Vagina (tissue), 2 donors: ENCODE measurements around the gene STAT5A. TPM values are rescaled to one million over a fixed set of nuclear protein-coding genes. Genes with fewer than 3 reads are reported as not detected.

Experiments used
- DNase-seq, 2 donors: peaks; one replicate each; pipeline ENCODE4 v3.0.0-alpha.2; 2017; ENCODE audit errors: extremely low spot score in 2 of 2
- H3K27ac ChIP-seq: fragments of 200-600 bp; sonication (generic); one replicate; pipeline ENCODE4 v1.5.1; 2019
- H3K27me3 ChIP-seq: fragments of 200-600 bp; sonication (generic); one replicate; pipeline ENCODE4 v1.5.1; 2019
- H3K36me3 ChIP-seq, 2 donors: fragments of 200-600 bp; sonication (generic); one replicate each; pipeline ENCODE4 v1.5.1; 2017 to 2019
- H3K4me1 ChIP-seq: fragments of 200-600 bp; sonication (generic); one replicate; pipeline ENCODE4 v1.5.1; 2019
- H3K4me3 ChIP-seq, 2 donors: fragments of 200-600 bp; sonication (generic); 1 replicate in 1 of 2; 2 replicates in 1 of 2; pipeline ENCODE4 v1.5.1; 2016 to 2019
- H3K9me3 ChIP-seq: fragments of 200-600 bp; sonication (generic); one replicate; pipeline ENCODE4 v1.5.1; 2019
- CTCF ChIP-seq, 3 experiments: fragments of 450-650 bp in 2 of 3; fragments of 200-600 bp in 1 of 3; sonication (generic) in 1 of 3; IDR thresholded peaks; one replicate each; pipeline ENCODE4 v1.5.1; 2017 to 2019; ENCODE audit warnings: antibody characterized with exemption in 3 of 3, mild to moderate bottlenecking in 2 of 3, moderate library complexity in 2 of 3
- POLR2A ChIP-seq, 2 donors: fragments of 450-650 bp; IDR thresholded peaks; one replicate each; pipeline ENCODE4 v1.6.1; 2017; ENCODE audit warnings: antibody characterized with exemption in 2 of 2, mild to moderate bottlenecking in 2 of 2, moderate library complexity in 2 of 2
- POLR2AphosphoS5 ChIP-seq, 2 donors: sonication (generic); formaldehyde crosslinking; IDR thresholded peaks; one replicate each; pipeline ENCODE4 v1.9.0; 2017; ENCODE audit warnings: antibody characterized with exemption in 2 of 2, mild to moderate bottlenecking in 2 of 2, low read depth in 1 of 2; ENCODE audit not compliant: insufficient read depth in 1 of 2
- intact Hi-C: fragments of 100-400 bp; cut with DNase I; formaldehyde crosslinking; loops from one replicate; pipeline ENCODE4 v1.15.1; 2023
- total RNA-seq: library from RNA; depleted of rRNA; stranded (reverse); fragments of >200 nt; gene quantifications from one replicate; pipeline ENCODE4 v1.2.3, GENCODE V29; 2016

STAT5A gene
- total RNA-seq, 1 donor from 2014 or later: 38.3 TPM

- Histone ChIP-seq H3K4me3 (no peak overlapping the region), H3K9me3 (no peaks in the 10 kb centered on the region), H3K36me3 (peaks cover 5 to 54% of the 10 kb centered on the region in 2 donors), H3K27me3 (no peaks in the 10 kb centered on the region), H3K4me1 (peaks cover 43% of the 10 kb centered on the region), H3K27ac (peak overlapping the region; percentile 5)
- no peak for DNase-seq
- intact Hi-C loops: loop anchor here (5.0 kb wide), 1 partner anchor 42 kb away; the partner anchor contains the start of gene STAT3
- TF ChIP-seq POLR2A (IDR thresholded peaks at IDR 0.05): no peak
- no peak for TF ChIP-seq POLR2AphosphoS5 (IDR thresholded peaks at IDR 0.05; ENCODE audit: insufficient read depth in 1 of 2, low read depth in 1 of 2)
- no peak for TF ChIP-seq CTCF (IDR thresholded peaks at IDR 0.05)
Observed at GRCh38 chr17:42345396-42346073, 57.2 kb downstream of the STAT5A start.

DNA sequence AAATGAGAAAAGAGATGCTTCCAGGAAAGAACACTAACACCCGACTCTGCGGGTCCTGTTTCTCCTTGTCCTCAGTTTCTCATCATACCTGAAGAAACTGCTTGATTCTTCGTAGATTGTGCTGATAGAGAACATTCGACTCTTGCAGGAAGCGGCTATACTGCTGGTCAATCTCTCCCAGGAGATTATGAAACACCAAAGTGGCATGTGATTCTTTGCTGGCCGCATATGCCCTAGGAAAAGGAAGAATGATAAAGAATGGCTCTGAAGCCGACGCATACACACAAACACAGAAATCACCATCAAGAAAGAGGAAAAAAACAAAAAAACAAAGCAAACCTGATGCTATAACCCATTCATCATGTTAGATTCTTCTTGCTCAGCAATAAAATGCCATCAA lies 58.2 kb downstream of the STAT5A start:
- no peak for DNase-seq
- Histone ChIP-seq H3K9me3 (no peaks in the 10 kb centered on the region), H3K4me1 (peaks cover 46% of the 10 kb centered on the region), H3K27ac (peak overlapping the region; percentile 31), H3K27me3 (no peaks in the 10 kb centered on the region), H3K4me3 (no peak overlapping the region), H3K36me3 (peaks cover 5 to 46% of the 10 kb centered on the region in 2 donors)
- TF ChIP-seq CTCF (IDR thresholded peaks at IDR 0.05) (no peak), POLR2A (IDR thresholded peaks at IDR 0.05) (no peak), POLR2AphosphoS5 (IDR thresholded peaks at IDR 0.05; ENCODE audit: insufficient read depth in 1 of 2, low read depth in 1 of 2) (no peak)
- intact Hi-C loops: loop anchor here (5.0 kb wide), 1 partner anchor 41 kb away; the partner anchor contains the start of gene STAT3

DNA sequence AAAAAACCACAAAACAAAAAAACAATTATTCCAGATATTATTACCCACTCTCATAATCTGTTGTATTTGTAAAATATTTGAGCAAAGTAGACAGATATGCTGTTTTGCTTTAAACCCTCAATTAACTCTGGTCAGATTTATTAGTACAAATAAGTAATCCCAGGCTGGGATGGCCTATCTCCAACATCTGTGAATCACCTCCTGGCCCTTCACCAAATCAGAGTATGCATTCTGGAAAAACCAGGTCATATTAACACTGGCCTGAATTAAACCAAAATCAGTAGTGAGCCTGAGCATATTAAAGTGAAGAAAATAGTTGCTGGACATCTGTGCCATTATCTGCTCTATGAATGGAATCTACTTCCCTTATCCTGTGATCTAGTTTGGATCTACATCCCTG lies 58.9 kb downstream of the STAT5A start:
- TF ChIP-seq POLR2A (IDR thresholded peaks at IDR 0.05): no peak
- TF ChIP-seq POLR2AphosphoS5 (IDR thresholded peaks at IDR 0.05; ENCODE audit: insufficient read depth in 1 of 2, low read depth in 1 of 2): peak in 1 of 2 donors; percentile 57
- no peak for TF ChIP-seq CTCF (IDR thresholded peaks at IDR 0.05)
- DNase-seq: no peak
- Histone ChIP-seq H3K36me3 (peaks cover 5 to 40% of the 10 kb centered on the region in 2 donors), H3K27me3 (no peaks in the 10 kb centered on the region), H3K27ac (peak overlapping the region; percentile 31), H3K4me1 (peaks cover 46% of the 10 kb centered on the region), H3K4me3 (no peak overlapping the region), H3K9me3 (no peaks in the 10 kb centered on the region)
- intact Hi-C loops: loop anchor here (5.0 kb wide), 1 partner anchor 40 kb away; the partner anchor contains the start of gene STAT3

DNA sequence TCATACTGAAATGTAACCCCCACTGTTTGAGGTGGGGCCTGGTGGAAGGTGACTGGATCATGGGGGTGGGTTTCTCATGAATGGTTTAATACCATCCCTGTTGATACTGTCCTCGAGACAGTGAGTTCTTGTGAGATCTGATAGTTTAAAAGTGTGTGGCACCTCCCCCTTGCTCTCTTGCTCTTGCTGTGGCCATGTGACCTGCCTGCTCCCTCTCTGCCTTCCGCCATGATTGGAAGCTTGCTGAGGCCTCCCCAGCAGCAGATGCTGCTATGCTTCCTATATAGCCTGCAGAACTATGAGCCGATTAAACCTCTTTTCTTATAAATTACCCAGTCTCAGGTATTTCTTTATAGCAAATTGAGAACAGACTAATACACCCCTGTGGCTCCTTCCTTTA lies 59.3 kb downstream of the STAT5A start:
- DNase-seq: no peak
- H3K4me3 ChIP-seq: no peak overlapping the region
- H3K27me3 ChIP-seq: no peaks in the 10 kb centered on the region
- peaks cover 5 to 36% of the 10 kb centered on the region in 2 donors for H3K36me3 ChIP-seq
- H3K9me3 ChIP-seq: no peaks in the 10 kb centered on the region
- TF ChIP-seq CTCF (IDR thresholded peaks at IDR 0.05) (no peak), POLR2A (IDR thresholded peaks at IDR 0.05) (no peak), POLR2AphosphoS5 (IDR thresholded peaks at IDR 0.05; ENCODE audit: insufficient read depth in 1 of 2, low read depth in 1 of 2) (no peak)
- H3K4me1 ChIP-seq: peaks cover 46% of the 10 kb centered on the region
- intact Hi-C loops: loop anchor here (5.0 kb wide), 1 partner anchor 40 kb away; the partner anchor contains the start of gene STAT3
- H3K27ac ChIP-seq: peak overlapping the region; percentile 31

- intact Hi-C loops: loop anchor here (5.0 kb wide), 1 partner anchor 39 kb away; the partner anchor contains the start of gene STAT3
- peak overlapping the region; percentile 31 for H3K27ac ChIP-seq
- H3K27me3 ChIP-seq: no peaks in the 10 kb centered on the region
- peaks cover 49% of the 10 kb centered on the region for H3K4me1 ChIP-seq
- DNase-seq: no peak
- no peak overlapping the region for H3K4me3 ChIP-seq
- no peak for TF ChIP-seq CTCF (IDR thresholded peaks at IDR 0.05)
- no peak for TF ChIP-seq POLR2AphosphoS5 (IDR thresholded peaks at IDR 0.05; ENCODE audit: insufficient read depth in 1 of 2, low read depth in 1 of 2)
- TF ChIP-seq POLR2A (IDR thresholded peaks at IDR 0.05): no peak
- H3K36me3 ChIP-seq: peaks cover 5 to 31% of the 10 kb centered on the region in 2 donors
- no peaks in the 10 kb centered on the region for H3K9me3 ChIP-seq
Observed at GRCh38 chr17:42348104-42348503, 59.8 kb downstream of the STAT5A start.
